Measurements from ENCODE around the gene NFKBIE. TPM values are rescaled to one million over a fixed set of nuclear protein-coding genes. Genes with fewer than 3 reads are reported as not detected.

Gene NFKBIE
- total RNA-seq, 1 experiment from 2014 or later = 24.9 TPM

DNA sequence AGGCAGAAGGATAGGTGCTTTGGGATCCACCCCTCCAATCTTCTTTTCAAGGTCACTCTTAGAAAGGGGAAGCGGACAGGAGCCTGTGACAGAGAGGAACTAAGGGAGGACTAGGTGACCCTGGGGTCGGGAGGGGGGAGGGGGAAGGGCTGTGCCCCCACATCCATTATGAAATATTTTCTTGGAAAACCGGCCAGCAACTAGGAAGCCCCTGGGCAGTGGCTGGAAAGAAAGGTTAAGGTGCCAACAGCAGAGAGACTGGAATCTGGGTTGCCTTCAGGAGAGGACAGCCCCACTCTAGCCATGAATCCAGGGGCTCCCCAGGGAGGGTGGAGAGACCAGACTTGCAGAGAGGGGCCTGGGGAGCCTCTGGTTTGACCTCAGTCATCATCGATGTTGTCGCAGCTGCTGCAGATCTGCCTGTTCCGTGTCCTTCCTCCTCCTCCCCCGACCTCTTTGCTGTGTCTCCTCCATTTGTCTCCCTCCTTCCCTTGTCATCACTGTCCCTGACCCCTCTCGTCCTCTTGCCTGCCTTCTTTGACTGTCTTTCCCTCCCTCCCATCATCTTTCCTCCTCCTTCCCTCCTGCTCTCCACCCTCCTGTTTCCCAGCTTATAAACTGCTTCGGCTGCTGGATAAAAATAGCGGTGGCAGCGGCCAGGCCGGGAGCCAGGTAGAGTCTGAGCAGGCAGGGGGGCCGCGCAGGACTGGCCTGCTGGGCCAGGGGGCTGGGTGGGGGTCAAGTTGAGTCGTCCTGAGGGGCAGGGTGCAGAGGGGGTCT lies 38.8 kb downstream of the NFKBIE start:
- BruUV-seq (replicated peaks) = no TSS peak
- CTCF ChIA-PET = no interaction called here
- intact Hi-C loops (cut with micrococcal nuclease; ENCODE audit: unreplicated experiment) = no loop called here
- Histone ChIP-seq H3K4me3 (ENCODE audit: low read depth in 2 of 2, low read length in 2 of 2) (peak overlapping the region; percentile 55 to 83; a peak in 3 of 4 replicates), H3K9me3 (ENCODE audit: control insufficient read depth, insufficient read depth, low read depth, low read length) (no peaks in the 10 kb centered on the region), H3K4me1 (ENCODE audit: control insufficient read depth, insufficient read depth, low read length) (peaks cover 56% of the 10 kb centered on the region), H3K27me3 (ENCODE audit: control insufficient read depth, insufficient read depth, low read length) (no peaks in the 10 kb centered on the region), H3K36me3 (ENCODE audit: control insufficient read depth, insufficient read depth, low read length) (peaks cover 5% of the 10 kb centered on the region), H3K27ac (ENCODE audit: low read length) (peak overlapping the region; percentile 51)
- in situ Hi-C loops (cut with HindIII; ENCODE audit: low pct_unique_long_range_greater_than_20kb, low sequenced_read_pairs) = no loop called here
- no peak for DNase-seq (ENCODE audit: low read depth, low spot score)
- no peak for ATAC-seq
- TF ChIP-seq TCF7L2 (IDR thresholded peaks at IDR 0.05; ENCODE audit: low read depth, low read length) (no peak), SIN3A (IDR thresholded peaks at IDR 0.05; ENCODE audit: borderline replicate concordance, insufficient read depth, low read depth, low read length) (no peak), POLR2AphosphoS5 (IDR thresholded peaks at IDR 0.05; ENCODE audit: low read depth, low read length) (no peak)
- TF ChIP-seq, protein P1, sequence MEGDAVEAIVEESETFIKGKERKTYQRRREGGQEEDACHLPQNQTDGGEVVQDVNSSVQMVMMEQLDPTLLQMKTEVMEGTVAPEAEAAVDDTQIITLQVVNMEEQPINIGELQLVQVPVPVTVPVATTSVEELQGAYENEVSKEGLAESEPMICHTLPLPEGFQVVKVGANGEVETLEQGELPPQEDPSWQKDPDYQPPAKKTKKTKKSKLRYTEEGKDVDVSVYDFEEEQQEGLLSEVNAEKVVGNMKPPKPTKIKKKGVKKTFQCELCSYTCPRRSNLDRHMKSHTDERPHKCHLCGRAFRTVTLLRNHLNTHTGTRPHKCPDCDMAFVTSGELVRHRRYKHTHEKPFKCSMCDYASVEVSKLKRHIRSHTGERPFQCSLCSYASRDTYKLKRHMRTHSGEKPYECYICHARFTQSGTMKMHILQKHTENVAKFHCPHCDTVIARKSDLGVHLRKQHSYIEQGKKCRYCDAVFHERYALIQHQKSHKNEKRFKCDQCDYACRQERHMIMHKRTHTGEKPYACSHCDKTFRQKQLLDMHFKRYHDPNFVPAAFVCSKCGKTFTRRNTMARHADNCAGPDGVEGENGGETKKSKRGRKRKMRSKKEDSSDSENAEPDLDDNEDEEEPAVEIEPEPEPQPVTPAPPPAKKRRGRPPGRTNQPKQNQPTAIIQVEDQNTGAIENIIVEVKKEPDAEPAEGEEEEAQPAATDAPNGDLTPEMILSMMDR (IDR thresholded peaks at IDR 0.05) = no peak
- TF ChIP-seq, protein P2, sequence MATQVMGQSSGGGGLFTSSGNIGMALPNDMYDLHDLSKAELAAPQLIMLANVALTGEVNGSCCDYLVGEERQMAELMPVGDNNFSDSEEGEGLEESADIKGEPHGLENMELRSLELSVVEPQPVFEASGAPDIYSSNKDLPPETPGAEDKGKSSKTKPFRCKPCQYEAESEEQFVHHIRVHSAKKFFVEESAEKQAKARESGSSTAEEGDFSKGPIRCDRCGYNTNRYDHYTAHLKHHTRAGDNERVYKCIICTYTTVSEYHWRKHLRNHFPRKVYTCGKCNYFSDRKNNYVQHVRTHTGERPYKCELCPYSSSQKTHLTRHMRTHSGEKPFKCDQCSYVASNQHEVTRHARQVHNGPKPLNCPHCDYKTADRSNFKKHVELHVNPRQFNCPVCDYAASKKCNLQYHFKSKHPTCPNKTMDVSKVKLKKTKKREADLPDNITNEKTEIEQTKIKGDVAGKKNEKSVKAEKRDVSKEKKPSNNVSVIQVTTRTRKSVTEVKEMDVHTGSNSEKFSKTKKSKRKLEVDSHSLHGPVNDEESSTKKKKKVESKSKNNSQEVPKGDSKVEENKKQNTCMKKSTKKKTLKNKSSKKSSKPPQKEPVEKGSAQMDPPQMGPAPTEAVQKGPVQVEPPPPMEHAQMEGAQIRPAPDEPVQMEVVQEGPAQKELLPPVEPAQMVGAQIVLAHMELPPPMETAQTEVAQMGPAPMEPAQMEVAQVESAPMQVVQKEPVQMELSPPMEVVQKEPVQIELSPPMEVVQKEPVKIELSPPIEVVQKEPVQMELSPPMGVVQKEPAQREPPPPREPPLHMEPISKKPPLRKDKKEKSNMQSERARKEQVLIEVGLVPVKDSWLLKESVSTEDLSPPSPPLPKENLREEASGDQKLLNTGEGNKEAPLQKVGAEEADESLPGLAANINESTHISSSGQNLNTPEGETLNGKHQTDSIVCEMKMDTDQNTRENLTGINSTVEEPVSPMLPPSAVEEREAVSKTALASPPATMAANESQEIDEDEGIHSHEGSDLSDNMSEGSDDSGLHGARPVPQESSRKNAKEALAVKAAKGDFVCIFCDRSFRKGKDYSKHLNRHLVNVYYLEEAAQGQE (IDR thresholded peaks at IDR 0.05; ENCODE audit: insufficient read depth in 1 of 2, low read depth in 2 of 2, low read length in 1 of 2) = no peak
- POLR2A ChIA-PET = interaction anchor here (0.6 to 0.8 kb wide), 3 partner anchors 30 to 130 kb away, joined by 3 to 5 read pairs (median 3); no protein-coding TSS in a partner anchor

DNA sequence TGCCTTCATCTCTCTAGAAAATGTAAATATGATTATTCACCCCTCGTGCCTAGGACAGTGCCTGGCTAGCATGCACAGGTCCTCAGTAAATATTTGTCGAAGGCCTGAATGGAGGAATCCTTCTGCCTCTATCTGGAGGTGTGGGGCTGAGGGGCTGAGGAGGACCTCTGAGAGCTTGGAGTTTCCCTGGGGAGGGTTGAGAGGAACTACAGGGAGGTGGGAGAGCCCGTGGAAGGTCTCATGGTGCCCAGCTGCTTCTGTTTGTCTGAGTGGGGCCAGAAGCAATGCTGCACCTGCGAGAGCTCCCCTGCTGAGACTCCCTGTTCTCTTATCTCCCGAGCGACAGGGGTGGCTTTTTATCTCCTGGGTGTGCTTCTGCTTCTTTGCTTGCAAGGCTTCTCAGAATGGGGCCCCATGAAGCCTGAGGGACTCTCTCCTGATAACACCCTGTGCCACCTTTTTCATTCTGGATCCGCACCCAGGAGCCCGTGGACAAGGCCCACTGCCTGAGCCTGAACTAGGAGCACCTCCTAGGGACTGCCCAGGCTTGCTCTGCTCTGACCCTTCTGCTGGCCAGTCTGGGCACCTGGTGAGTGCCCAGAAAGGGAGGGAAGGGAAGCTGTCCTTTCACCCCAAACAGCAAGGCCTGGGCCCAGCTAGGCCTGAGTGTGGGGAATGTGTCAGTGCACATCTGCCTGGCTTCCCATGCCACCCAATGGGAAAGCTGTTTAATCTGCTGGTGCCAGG lies 39.6 kb downstream of the NFKBIE start:
- CTCF ChIA-PET = interaction anchor here (1.4 kb wide), 1 partner anchor 12 kb away, joined by 3 read pairs; no protein-coding TSS in a partner anchor

More for the DNA sequence above, 39.6 kb downstream of the NFKBIE start:
- Histone ChIP-seq H3K4me1 (ENCODE audit: control insufficient read depth, insufficient read depth, low read length) (peaks cover 63% of the 10 kb centered on the region), H3K36me3 (ENCODE audit: control insufficient read depth, insufficient read depth, low read length) (peaks cover 5% of the 10 kb centered on the region), H3K9me3 (ENCODE audit: control insufficient read depth, insufficient read depth, low read depth, low read length) (no peaks in the 10 kb centered on the region), H3K27me3 (ENCODE audit: control insufficient read depth, insufficient read depth, low read length) (no peaks in the 10 kb centered on the region), H3K27ac (ENCODE audit: low read length) (peak overlapping the region; percentile 51), H3K4me3 (ENCODE audit: low read depth in 2 of 2, low read length in 2 of 2) (peak overlapping the region; percentile 55 to 83; a peak in 3 of 4 replicates)
- intact Hi-C loops (cut with micrococcal nuclease; ENCODE audit: unreplicated experiment) (no loop called here), in situ Hi-C loops (cut with HindIII; ENCODE audit: low pct_unique_long_range_greater_than_20kb, low sequenced_read_pairs) (no loop called here)
- POLR2A ChIA-PET = no interaction called here
- no peak for TF ChIP-seq POLR2AphosphoS5 (IDR thresholded peaks at IDR 0.05; ENCODE audit: low read depth, low read length)
- TF ChIP-seq SIN3A (IDR thresholded peaks at IDR 0.05; ENCODE audit: borderline replicate concordance, insufficient read depth, low read depth, low read length) = no peak
- TF ChIP-seq, protein P1 (IDR thresholded peaks at IDR 0.05) = no peak
- TF ChIP-seq, protein P2 (IDR thresholded peaks at IDR 0.05; ENCODE audit: insufficient read depth in 1 of 2, low read depth in 2 of 2, low read length in 1 of 2) = no peak
- no peak for TF ChIP-seq TCF7L2 (IDR thresholded peaks at IDR 0.05; ENCODE audit: low read depth, low read length)
- ATAC-seq (no peak), DNase-seq (ENCODE audit: low read depth, low spot score) (no peak)
- BruUV-seq (replicated peaks) = TSS peak; percentile 70

Data from Panc1 (cell line).